Measurements from ENCODE around the gene GPRIN1.
A peak's percentile ranks its signal among the peaks of the same experiment; 100 is the strongest.

Gene GPRIN1

DNA sequence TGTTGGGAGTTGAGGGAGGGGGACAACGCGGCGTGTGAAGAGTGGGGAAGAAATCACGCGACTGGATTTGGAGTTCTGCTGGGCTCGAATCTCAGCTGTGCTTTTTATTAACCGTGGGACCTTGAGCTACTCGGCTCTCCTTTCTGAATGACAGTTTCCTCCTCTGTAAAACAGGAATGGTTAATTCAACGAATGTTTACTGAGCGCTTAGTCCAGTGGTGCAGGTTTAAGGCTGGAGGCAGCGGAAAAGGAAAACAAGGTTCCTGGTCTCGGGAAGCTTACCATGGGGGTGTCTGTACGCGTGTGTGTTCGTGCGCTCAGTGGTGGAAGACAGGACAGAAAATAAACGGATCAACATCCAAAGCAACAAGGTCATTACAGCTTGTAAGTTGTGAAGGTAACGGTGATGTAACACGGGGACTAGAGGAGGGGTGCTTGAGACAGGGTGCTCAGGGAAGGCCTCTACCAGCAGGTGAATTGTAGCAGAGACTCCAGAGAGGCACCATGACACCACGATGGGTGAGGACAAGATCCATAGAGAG lies 20.8 kb upstream of the GPRIN1 start:
- ChIA-PET CTCF (interaction anchor here (0.6 to 0.7 kb wide), 3 partner anchors 11 to 210 kb away, joined by 3 to 4 read pairs (median 3); no protein-coding TSS in a partner anchor), POLR2A (ENCODE audit: low non-redundant PET) (interaction anchor here (0.5 kb wide), 1 partner anchor 9 kb away, joined by 3 read pairs; no protein-coding TSS in a partner anchor)
- no peak for DNase-seq (ENCODE audit: low spot score)
- TF ChIP-seq, protein P1, sequence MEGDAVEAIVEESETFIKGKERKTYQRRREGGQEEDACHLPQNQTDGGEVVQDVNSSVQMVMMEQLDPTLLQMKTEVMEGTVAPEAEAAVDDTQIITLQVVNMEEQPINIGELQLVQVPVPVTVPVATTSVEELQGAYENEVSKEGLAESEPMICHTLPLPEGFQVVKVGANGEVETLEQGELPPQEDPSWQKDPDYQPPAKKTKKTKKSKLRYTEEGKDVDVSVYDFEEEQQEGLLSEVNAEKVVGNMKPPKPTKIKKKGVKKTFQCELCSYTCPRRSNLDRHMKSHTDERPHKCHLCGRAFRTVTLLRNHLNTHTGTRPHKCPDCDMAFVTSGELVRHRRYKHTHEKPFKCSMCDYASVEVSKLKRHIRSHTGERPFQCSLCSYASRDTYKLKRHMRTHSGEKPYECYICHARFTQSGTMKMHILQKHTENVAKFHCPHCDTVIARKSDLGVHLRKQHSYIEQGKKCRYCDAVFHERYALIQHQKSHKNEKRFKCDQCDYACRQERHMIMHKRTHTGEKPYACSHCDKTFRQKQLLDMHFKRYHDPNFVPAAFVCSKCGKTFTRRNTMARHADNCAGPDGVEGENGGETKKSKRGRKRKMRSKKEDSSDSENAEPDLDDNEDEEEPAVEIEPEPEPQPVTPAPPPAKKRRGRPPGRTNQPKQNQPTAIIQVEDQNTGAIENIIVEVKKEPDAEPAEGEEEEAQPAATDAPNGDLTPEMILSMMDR (conservative IDR thresholded peaks at IDR 0.05; ENCODE audit: low read depth) = no peak
- H3K27ac ChIP-seq = no peak overlapping the region

DNA sequence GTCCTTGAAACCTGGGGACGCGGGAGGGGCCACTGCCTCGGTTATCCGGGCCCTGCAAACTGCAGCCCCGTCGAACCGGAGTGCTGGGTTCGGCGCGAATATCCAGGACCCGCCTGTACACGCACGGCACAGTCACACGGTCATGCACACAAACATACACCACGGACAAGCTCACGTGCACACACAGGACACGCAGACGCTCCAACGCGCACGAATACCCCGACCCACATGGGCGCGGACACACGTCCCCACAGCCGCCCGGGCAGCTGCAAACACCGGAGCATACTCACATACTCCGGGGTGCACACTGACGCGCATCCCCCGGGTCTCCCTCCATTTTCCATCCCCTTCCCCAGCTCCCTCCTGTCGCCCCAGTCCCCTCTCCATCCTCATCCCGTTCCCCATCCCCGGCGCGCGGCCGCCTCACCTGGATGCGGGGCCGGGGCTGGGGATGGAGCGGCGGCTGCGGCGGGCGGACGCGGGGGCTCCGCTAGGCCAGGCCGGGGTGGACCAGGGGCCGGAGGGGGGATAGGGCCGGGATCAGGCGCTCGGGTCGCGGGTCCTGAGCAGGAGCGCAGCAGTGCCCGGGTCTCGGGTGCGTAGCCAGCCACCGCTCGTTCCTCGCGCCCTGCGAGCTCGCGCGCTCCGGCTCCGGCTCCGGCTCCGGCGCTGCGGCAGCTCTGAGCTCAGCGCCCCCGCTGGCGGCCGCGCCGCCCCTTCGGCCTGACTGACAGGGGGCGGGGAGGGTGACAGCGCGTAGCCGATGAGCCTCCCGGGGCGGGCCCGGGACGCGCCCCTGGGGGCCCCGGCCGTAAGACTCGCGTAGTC lies 20.1 kb upstream of the GPRIN1 start, which contains the start of the genes EIF4E1B and SNCB:
Gene EIF4E1B (plus strand): TSS at position 823 of the 828 bp plus-strand sequence. CDS start 12,113 bp downstream, outside the sequence.
Gene SNCB (minus strand): TSS at position 682 of the 828 bp plus-strand sequence. CDS start 880 bp downstream, outside the sequence.
- TF ChIP-seq, protein P1 (conservative IDR thresholded peaks at IDR 0.05; ENCODE audit: low read depth) = no peak
- DNase-seq (ENCODE audit: low spot score) = peak; percentile 72
- H3K27ac ChIP-seq = no peak within 1 kb of the TSS
- ChIA-PET POLR2A (ENCODE audit: low non-redundant PET) (interaction anchor here (0.5 kb wide), 1 partner anchor 8 kb away, joined by 3 read pairs; no protein-coding TSS in a partner anchor), CTCF (interaction anchor here (0.6 to 1.5 kb wide), 5 partner anchors 12 to 900 kb away, joined by 3 to 6 read pairs (median 3); no protein-coding TSS in a partner anchor)

DNA sequence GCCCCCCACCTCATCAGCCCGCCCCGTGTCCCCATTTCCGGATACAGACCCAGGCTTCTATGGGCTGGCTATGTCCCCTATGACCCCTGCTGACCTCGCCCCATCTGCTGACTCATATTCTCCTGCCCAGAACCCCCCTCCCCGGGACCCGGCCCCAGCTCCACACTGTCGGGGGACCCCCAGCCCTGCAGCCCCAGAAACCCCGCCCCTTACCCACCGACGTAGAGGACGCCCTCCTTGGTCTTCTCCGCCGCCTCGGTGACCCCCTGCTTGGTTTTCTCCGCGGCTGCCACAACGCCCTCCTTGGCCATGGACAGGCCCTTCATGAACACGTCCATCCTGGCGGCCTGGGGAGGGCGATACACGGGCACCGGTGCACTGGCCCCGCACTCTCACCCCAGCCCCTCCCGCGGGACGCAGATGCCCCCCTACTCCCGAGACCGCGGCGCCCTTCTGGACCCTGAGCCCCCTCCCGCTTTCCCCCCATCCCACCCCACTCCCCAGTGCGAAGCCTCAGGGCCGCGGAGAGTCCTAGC lies 19.4 kb upstream of the GPRIN1 start:
- POLR2A ChIA-PET (ENCODE audit: low non-redundant PET) = no interaction called here
- no peak for DNase-seq (ENCODE audit: low spot score)
- H3K27ac ChIP-seq = no peak overlapping the region
- CTCF ChIA-PET = interaction anchor here (1.0 to 1.5 kb wide), 3 partner anchors 11 to 899 kb away, joined by 4 to 6 read pairs (median 5); no protein-coding TSS in a partner anchor
- TF ChIP-seq, protein P1 (conservative IDR thresholded peaks at IDR 0.05; ENCODE audit: low read depth) = no peak

DNA sequence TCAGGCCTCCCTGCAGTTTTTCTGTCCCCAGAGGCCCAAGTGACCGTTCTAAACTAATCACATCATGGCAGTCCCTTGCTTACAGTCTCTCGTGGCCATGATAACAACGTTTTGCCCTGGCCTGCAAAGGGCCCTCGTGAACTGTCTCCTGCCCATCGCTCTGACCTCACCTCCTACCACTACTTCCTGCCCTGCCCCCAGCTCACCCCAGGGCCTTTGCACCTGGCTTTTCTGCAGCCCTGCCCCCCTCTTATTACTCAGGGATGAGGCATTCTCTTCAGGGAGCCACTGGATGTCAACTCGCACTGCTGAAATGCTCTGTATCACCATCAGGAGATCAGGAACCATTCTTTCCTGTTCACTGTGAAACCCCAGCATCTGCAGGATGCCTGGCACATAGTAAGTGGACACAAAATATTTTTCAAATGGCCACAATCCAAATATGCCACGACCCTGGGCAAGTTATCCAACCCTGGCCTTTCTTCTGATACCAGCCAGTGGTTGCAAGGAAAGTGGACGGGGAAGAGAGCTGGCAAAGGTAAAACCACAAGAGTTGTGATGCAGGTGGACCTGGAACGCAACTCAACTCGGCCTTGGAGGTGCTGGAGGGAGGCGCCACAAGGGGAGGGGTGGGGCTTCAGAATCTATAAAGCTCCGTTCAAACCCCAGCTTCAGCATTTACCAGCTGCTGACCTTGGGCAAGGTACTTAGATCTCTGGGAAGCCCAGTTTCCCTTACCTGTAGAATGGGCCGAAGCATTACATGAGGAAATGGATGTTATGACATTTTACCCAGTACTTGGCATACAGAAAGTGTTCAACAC lies 18.7 kb upstream of the GPRIN1 start:
- CTCF ChIA-PET = interaction anchor here (1.0 to 1.5 kb wide), 3 partner anchors 10 to 898 kb away, joined by 4 to 6 read pairs (median 5); no protein-coding TSS in a partner anchor

DNA sequence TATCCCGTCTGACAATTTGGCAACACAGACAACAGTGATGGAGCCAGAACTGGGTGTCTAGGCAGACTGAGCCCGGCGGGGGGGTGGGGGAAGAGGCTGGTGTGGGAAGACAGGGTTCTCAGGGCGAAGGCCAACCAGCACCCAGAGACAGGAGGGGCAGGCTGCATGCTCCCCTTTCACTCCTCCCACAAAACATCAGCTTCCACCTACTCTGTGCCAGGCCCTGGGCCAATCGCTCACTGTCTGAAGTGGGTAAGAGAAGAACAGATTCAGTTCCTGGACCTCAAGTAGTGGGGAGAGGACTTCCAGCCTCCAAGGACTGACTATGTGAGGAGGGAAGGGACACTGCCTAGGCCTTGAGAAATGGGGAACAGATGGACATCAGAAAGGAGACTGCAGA lies 17.6 kb upstream of the GPRIN1 start:
- no peak for DNase-seq (ENCODE audit: low spot score)
- ChIA-PET POLR2A (ENCODE audit: low non-redundant PET) (no interaction called here), CTCF (interaction anchor here (0.7 kb wide), 1 partner anchor 66 kb away, joined by 6 read pairs; no protein-coding TSS in a partner anchor)
- TF ChIP-seq, protein P1 (conservative IDR thresholded peaks at IDR 0.05; ENCODE audit: low read depth) = no peak
- no peak overlapping the region for H3K27ac ChIP-seq

More for the DNA sequence above, 18.7 kb upstream of the GPRIN1 start:
- TF ChIP-seq, protein P1 (conservative IDR thresholded peaks at IDR 0.05; ENCODE audit: low read depth) = no peak
- no peak overlapping the region for H3K27ac ChIP-seq
- POLR2A ChIA-PET (ENCODE audit: low non-redundant PET) = no interaction called here
- DNase-seq (ENCODE audit: low spot score) = no peak

All from RWPE1 (cell line).